HepG2 (cell line): ENCODE results near the gene DGUOK. TPM values are rescaled to one million over a fixed set of nuclear protein-coding genes. Genes with fewer than 3 reads are reported as not detected.

ENCODE experiments used
- CCDC6 ChIP-seq: sonication (generic); formaldehyde crosslinking; IDR thresholded peaks from 2 replicates; pipeline ENCODE4 v1.8.1; 2022; ENCODE audit warnings: mild to moderate bottlenecking, missing genetic modification reagents, moderate library complexity
- DNMT1 ChIP-seq: sonication (generic); formaldehyde crosslinking; IDR thresholded peaks from 2 replicates; pipeline ENCODE4 v1.5.1; 2020; ENCODE audit warnings: mild to moderate bottlenecking, missing genetic modification reagents
- HDAC1 ChIP-seq: sonication (generic); formaldehyde crosslinking; IDR thresholded peaks from 2 replicates; pipeline ENCODE4 v1.5.1; 2020; ENCODE audit warnings: mild to moderate bottlenecking, missing genetic modification reagents
- JARID2 ChIP-seq: sonication (generic); formaldehyde crosslinking; IDR thresholded peaks from 2 replicates; pipeline ENCODE4 v1.8.1; 2023; ENCODE audit warnings: missing genetic modification reagents, inconsistent platforms; ENCODE audit not compliant: insufficient replicate concordance
- MZF1 ChIP-seq: sonication (generic); formaldehyde crosslinking; IDR thresholded peaks from 2 replicates; pipeline ENCODE4 v1.8.1; 2023; ENCODE audit warnings: mild to moderate bottlenecking, missing genetic modification reagents, borderline replicate concordance
- PRPF4 ChIP-seq: fragments of 200-400 bp; formaldehyde crosslinking; IDR thresholded peaks from 2 replicates; pipeline ENCODE4 v1.6.1; 2016; ENCODE audit warnings: low read length, low read depth; ENCODE audit not compliant: poor library complexity, severe bottlenecking
- ZBTB40 ChIP-seq, 2 experiments: fragments of 450-650 bp in 1 of 2; sonication (generic) in 1 of 2; formaldehyde crosslinking in 1 of 2; IDR thresholded peaks; 2 replicates each; pipeline versions ENCODE4 v1.6.1 to v1.8.0; 2016 to 2022; ENCODE audit warnings: antibody characterized with exemption in 1 of 2, mild to moderate bottlenecking in 1 of 2, missing genetic modification reagents in 1 of 2
- ZNF558 ChIP-seq: sonication (generic); formaldehyde crosslinking; IDR thresholded peaks from 2 replicates; pipeline ENCODE4 v1.9.0; 2022; ENCODE audit warnings: mild to moderate bottlenecking, missing genetic modification reagents, borderline replicate concordance
- ZNF644 ChIP-seq: IDR thresholded peaks from 2 replicates; pipeline ENCODE4 v1.6.1; 2016; ENCODE audit warnings: low read depth
- ZNF691 ChIP-seq: sonication (generic); formaldehyde crosslinking; IDR thresholded peaks from 2 replicates; pipeline ENCODE4 v1.4.0; 2020; ENCODE audit warnings: missing genetic modification reagents, low read depth, mild to moderate bottlenecking, borderline replicate concordance
- polyA plus RNA-seq, 8 experiments: library from polyadenylated mRNA; depleted of rRNA in 3 of 8; stranded (reverse) in 7 of 8; unstranded in 1 of 8; fragments of >200 nt; fragmentation: Illumina TruSeq in 4 of 8; extraction: Trizol in 4 of 8; gene quantifications; 2 replicates each; pipeline versions ENCODE4 v1.2.1 to v1.2.3, GENCODE V29; 2011 to 2016; ENCODE audit warnings: low read depth in 4 of 8, missing spikeins in 1 of 8, mixed read lengths in 1 of 8; ENCODE audit not compliant: insufficient read depth in 1 of 8
- total RNA-seq, 5 experiments: library from RNA; depleted of rRNA; stranded (reverse); fragments of >200 nt; fragmentation: Illumina TruSeq; extraction: Trizol; gene quantifications; 2 replicates each; pipeline ENCODE4 v1.2.3, GENCODE V29; 2016; ENCODE audit warnings: low read depth in 1 of 5
- TF ChIP-seq, protein P1 (sequence below): sonication (generic); formaldehyde crosslinking; IDR thresholded peaks from 2 replicates; pipeline ENCODE4 v1.4.0; 2020; ENCODE audit warnings: mild to moderate bottlenecking, missing genetic modification reagents
- TF ChIP-seq, protein P2 (sequence below): sonication (generic); formaldehyde crosslinking; IDR thresholded peaks from 2 replicates; pipeline ENCODE4 v1.4.0; 2020; ENCODE audit warnings: missing genetic modification reagents

DGUOK gene
- total and polyA plus RNA-seq, 2 of the 13 experiments (the other 11 are each of a cell fraction or from before 2014, with no cell fraction given): 105 to 137 TPM

DNA sequence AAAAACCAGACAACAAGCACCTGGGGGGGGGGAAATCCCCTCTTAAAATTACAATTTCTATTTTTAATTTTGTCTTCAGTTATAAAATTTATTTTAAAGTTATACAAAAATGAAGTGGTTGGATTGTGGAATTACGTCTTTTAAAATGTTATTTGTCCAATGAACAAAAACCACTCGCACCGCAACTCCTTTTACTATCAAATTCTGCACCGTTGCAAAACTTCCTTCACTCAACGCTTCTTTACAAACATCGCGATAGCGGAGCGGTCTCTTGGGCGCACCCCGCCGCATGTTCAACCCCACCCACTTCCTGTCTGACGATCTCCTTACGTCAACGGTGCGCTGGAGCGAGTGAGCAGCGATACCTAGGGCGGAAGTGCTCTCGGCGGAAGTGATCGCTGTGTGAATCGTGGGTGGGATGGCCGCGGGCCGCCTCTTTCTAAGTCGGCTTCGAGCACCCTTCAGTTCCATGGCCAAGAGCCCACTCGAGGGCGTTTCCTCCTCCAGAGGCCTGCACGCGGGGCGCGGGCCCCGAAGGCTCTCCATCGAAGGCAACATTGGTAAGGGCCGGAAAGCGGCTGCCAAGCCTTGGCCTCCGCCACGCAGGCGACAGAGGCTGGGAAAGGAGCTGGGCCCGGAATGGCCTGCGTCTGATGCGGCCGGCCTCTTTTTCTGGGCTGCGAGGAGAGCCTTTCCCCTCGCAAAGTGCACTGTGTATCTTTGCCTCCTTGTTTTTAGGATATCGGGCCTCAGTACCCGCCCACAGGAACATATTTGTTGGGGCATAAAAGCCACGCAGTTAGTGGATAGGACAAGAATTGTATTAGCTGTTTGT, at the start of gene DGUOK (continued):
- TF ChIP-seq, protein P1, sequence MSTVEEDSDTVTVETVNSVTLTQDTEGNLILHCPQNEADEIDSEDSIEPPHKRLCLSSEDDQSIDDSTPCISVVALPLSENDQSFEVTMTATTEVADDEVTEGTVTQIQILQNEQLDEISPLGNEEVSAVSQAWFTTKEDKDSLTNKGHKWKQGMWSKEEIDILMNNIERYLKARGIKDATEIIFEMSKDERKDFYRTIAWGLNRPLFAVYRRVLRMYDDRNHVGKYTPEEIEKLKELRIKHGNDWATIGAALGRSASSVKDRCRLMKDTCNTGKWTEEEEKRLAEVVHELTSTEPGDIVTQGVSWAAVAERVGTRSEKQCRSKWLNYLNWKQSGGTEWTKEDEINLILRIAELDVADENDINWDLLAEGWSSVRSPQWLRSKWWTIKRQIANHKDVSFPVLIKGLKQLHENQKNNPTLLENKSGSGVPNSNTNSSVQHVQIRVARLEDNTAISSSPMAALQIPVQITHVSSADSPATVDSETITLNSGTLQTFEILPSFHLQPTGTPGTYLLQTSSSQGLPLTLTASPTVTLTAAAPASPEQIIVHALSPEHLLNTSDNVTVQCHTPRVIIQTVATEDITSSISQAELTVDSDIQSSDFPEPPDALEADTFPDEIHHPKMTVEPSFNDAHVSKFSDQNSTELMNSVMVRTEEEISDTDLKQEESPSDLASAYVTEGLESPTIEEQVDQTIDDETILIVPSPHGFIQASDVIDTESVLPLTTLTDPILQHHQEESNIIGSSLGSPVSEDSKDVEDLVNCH (CRISPR knock-in tag): peak; percentile 57; the same call in 1 of the 2 replicates
- peak; percentile 73; the same call in 1 of the 2 replicates for TF ChIP-seq CCDC6
- peak; percentile 63 for TF ChIP-seq JARID2 (CRISPR knock-in tag)
- no peak; the same call in 1 of the 2 replicates for TF ChIP-seq ZNF558
- peak; percentile 70 for TF ChIP-seq ZBTB40 (IDR thresholded peaks at IDR 0.05)
- TF ChIP-seq ZBTB40 (CRISPR knock-in tag; IDR thresholded peaks at IDR 0.05): peak; percentile 93
- peak; percentile 44; the same call in 1 of the 2 replicates for TF ChIP-seq ZNF644 (CRISPR knock-in tag)
- TF ChIP-seq, protein P2, sequence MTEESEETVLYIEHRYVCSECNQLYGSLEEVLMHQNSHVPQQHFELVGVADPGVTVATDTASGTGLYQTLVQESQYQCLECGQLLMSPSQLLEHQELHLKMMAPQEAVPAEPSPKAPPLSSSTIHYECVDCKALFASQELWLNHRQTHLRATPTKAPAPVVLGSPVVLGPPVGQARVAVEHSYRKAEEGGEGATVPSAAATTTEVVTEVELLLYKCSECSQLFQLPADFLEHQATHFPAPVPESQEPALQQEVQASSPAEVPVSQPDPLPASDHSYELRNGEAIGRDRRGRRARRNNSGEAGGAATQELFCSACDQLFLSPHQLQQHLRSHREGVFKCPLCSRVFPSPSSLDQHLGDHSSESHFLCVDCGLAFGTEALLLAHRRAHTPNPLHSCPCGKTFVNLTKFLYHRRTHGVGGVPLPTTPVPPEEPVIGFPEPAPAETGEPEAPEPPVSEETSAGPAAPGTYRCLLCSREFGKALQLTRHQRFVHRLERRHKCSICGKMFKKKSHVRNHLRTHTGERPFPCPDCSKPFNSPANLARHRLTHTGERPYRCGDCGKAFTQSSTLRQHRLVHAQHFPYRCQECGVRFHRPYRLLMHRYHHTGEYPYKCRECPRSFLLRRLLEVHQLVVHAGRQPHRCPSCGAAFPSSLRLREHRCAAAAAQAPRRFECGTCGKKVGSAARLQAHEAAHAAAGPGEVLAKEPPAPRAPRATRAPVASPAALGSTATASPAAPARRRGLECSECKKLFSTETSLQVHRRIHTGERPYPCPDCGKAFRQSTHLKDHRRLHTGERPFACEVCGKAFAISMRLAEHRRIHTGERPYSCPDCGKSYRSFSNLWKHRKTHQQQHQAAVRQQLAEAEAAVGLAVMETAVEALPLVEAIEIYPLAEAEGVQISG (CRISPR knock-in tag): peak; percentile 95
- TF ChIP-seq HDAC1: peak; percentile 90
- TF ChIP-seq ZNF691 (CRISPR knock-in tag): peak; percentile 81
- TF ChIP-seq PRPF4: no peak
- TF ChIP-seq DNMT1 (CRISPR knock-in tag): no peak
- TF ChIP-seq MZF1 (CRISPR knock-in tag): no peak; the same call in 1 of the 2 replicates
